Left ventricle myocardium inferior (tissue), 1 donor: ENCODE measurements around the gene RERE. TPM values are rescaled to one million over a fixed set of nuclear protein-coding genes. Genes with fewer than 3 reads are reported as not detected.

Experiments used
- DNase-seq: peaks from one replicate; pipeline ENCODE4 v3.0.0-alpha.2; 2020
- H3K27ac ChIP-seq: fragments of 200-600 bp; replicated peaks from 2 replicates; pipeline ENCODE4 v1.8.0; 2021
- H3K27me3 ChIP-seq: fragments of 200-600 bp; 2 replicates; pipeline ENCODE4 v1.8.0; 2021; ENCODE audit warnings: low read depth
- H3K36me3 ChIP-seq: fragments of 200-600 bp; 2 replicates; pipeline ENCODE4 v1.8.0; 2021
- H3K4me1 ChIP-seq: fragments of 200-600 bp; 2 replicates; pipeline ENCODE4 v1.8.0; 2021
- H3K4me3 ChIP-seq: fragments of 200-600 bp; 2 replicates; pipeline ENCODE4 v1.8.0; 2021; ENCODE audit warnings: mild to moderate bottlenecking, moderate library complexity
- H3K9me3 ChIP-seq: fragments of 200-600 bp; replicated peaks from 2 replicates; pipeline ENCODE4 v1.8.0; 2021
- intact Hi-C: fragments of 100-400 bp; cut with micrococcal nuclease; formaldehyde crosslinking; loops from one replicate; pipeline ENCODE4 v1.11.0; 2022
- total RNA-seq: library from RNA; stranded (reverse); fragmentation: NEBNext Ultra II Directional; extraction: Animal tissue kit (Norgen Biotek cat#: 25700); gene quantifications from one replicate; pipeline ENCODE4 v1.2.1, GENCODE V29; 2021
- TF ChIP-seq, protein P1 (sequence below): fragments of 200-600 bp; IDR thresholded peaks from 2 replicates; pipeline ENCODE4 v1.8.0; 2021; ENCODE audit warnings: antibody characterized with exemption, mild to moderate bottlenecking, borderline replicate concordance
- donor health status: DM: no; HTN: yes; CAD: no; lungs with severe emphysema.

Gene RERE
- total RNA-seq, 1 donor from 2014 or later, result 141 TPM

DNA sequence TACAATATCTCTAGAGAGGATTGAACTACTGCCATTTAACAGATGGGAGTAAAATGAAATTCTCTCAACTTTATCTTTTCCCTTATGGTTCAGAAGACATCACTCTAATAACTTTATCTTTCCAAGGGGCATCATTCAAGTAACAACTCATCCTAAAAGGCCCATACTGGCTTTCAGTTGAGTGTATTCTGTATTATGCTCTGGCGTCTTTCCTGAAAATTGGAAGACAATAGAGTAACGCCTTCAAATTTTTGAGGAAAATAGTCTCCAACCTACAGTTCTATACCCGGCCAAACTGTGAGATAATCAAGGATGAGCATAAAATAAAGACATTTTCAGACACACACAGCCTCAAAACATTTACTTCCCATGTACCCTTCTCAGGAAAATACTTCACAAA is 103.3 kb downstream of the RERE start:
- intact Hi-C loops, result no loop called here
- Histone ChIP-seq H3K36me3 (no peaks in the 10 kb centered on the region), H3K27ac (no peak overlapping the region), H3K4me3 (no peak overlapping the region), H3K9me3 (no peaks in the 10 kb centered on the region), H3K27me3 (no peaks in the 10 kb centered on the region), H3K4me1 (peaks cover 30% of the 10 kb centered on the region)
- TF ChIP-seq, protein P1, sequence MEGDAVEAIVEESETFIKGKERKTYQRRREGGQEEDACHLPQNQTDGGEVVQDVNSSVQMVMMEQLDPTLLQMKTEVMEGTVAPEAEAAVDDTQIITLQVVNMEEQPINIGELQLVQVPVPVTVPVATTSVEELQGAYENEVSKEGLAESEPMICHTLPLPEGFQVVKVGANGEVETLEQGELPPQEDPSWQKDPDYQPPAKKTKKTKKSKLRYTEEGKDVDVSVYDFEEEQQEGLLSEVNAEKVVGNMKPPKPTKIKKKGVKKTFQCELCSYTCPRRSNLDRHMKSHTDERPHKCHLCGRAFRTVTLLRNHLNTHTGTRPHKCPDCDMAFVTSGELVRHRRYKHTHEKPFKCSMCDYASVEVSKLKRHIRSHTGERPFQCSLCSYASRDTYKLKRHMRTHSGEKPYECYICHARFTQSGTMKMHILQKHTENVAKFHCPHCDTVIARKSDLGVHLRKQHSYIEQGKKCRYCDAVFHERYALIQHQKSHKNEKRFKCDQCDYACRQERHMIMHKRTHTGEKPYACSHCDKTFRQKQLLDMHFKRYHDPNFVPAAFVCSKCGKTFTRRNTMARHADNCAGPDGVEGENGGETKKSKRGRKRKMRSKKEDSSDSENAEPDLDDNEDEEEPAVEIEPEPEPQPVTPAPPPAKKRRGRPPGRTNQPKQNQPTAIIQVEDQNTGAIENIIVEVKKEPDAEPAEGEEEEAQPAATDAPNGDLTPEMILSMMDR, result no peak
- no peak for DNase-seq

DNA sequence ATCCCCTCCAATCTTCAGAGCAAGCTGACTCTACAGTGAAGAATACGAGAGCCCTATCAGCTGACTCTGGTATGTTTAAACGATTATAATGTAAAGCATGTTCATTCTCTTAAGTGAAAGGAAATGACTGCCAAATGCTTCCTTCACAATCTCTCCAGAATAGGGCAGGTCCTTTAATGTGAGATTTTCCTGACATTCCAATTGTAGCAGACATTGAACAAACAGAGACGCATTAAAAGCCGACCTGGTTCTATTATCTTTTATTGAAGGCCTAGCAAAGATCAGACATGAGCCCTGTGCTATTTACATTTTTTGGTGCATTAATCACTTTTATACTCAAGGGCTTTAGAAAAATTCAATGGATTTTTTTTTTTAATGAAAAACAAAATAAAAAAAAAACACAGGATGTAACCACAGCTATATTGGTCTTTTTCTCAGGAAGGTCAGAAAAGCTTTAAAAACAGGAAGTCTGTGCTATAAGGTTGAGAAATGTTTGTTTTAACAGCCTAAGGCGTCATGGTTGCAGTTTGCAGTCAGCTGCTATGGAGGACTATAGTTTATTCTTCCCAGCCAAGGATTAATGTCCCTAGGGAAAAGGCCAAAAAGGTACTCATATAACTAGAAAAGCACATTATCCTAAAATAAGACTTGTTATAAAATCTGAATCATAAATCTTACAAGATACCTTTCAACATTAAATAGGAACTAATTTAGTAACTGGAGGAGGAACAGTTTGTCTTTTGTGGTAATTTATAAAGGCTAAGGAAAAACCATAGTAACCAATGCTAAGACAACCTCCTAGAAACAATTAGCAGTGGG is 104.8 kb downstream of the RERE start:
- H3K27me3 ChIP-seq, result no peaks in the 10 kb centered on the region
- H3K27ac ChIP-seq, result peak overlapping the region; percentile 69
- DNase-seq, result no peak
- peak overlapping the region; percentile 36 for H3K4me3 ChIP-seq
- H3K9me3 ChIP-seq, result no peaks in the 10 kb centered on the region
- no peaks in the 10 kb centered on the region for H3K36me3 ChIP-seq
- TF ChIP-seq, protein P1, result no peak
- intact Hi-C loops, result no loop called here
- H3K4me1 ChIP-seq, result peaks cover 27% of the 10 kb centered on the region

DNA sequence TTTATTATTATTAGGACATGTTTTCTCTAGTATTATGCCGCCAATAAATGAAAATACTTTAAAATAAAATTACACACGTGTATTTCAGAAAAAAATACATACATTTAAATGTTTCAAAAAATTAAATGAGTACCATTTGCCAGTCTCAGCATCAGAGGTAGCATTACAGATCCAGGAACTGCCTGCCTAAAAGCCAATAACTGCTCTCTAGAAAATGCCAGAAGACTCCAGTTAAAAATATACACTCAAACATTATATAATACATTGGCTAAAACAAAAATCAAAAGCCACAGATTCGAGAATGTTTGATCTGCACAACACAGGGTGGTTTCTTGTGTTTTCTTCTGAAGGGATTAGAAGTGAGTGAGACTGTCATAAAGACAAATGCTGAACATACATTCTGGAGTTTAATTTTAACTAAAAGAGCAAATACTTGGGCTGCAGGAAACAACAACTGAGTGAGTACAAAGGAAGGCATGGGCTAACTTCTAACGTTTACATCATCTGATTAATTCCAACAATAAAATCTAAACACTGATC is 105.5 kb downstream of the RERE start:
- peak overlapping the region; percentile 36 for H3K4me3 ChIP-seq
- intact Hi-C loops, result no loop called here

DNA sequence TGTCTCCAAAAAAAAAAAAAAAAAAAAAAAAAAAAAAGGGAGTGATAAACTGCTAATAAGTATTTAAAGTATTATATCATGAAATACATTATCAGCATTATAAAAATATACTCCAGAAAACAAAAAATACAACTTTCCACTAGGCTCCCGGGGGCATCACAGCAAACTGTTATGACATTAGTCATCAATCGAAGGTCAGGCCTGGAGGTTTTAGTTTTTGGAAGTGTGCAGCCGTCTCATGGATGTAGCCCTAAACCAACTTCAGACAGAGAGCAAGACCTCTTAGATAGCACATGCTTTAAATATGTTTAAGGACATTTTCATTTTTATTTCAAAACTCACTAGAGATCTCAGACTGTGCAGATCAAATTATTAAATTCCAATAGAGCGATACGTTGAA is 106.3 kb downstream of the RERE start:
- H3K27ac ChIP-seq, result no peak overlapping the region
- H3K27me3 ChIP-seq, result no peaks in the 10 kb centered on the region
- intact Hi-C loops, result no loop called here

More for the DNA sequence above, 105.5 kb downstream of the RERE start:
- Histone ChIP-seq H3K9me3 (no peaks in the 10 kb centered on the region), H3K27me3 (no peaks in the 10 kb centered on the region), H3K4me1 (peaks cover 34% of the 10 kb centered on the region), H3K27ac (peak overlapping the region; percentile 69), H3K36me3 (no peaks in the 10 kb centered on the region)
- no peak for DNase-seq
- TF ChIP-seq, protein P1, result no peak

DNA sequence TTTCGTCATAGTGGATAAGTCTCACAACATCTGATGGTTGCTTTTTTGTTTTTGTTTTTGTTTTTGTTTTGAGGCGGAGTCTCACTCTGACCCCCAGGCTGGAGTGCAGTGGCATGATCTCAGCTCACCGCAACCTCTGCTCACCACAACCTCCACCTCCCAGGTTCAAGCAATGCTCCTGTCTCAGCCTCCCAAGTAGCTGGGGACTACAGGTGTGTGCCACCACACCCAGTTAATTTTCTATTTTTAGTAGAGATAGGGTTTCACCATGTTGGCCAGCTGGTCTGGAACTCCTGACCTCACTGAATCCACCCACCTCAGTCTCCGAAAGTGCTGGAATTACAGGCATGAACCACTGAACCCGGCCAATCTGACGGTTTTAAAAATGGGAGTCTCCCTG is 109.2 kb downstream of the RERE start:
- H3K27me3 ChIP-seq, result no peaks in the 10 kb centered on the region
- no peaks in the 10 kb centered on the region for H3K9me3 ChIP-seq
- H3K4me3 ChIP-seq, result no peak overlapping the region
- no peaks in the 10 kb centered on the region for H3K36me3 ChIP-seq
- H3K27ac ChIP-seq, result no peak overlapping the region
- no peak for DNase-seq
- intact Hi-C loops, result no loop called here
- peaks cover 57% of the 10 kb centered on the region for H3K4me1 ChIP-seq
- TF ChIP-seq, protein P1, result no peak

More for the DNA sequence above, 106.3 kb downstream of the RERE start:
- TF ChIP-seq, protein P1, result no peak
- no peak for DNase-seq
- Histone ChIP-seq H3K9me3 (no peaks in the 10 kb centered on the region), H3K4me1 (peaks cover 40% of the 10 kb centered on the region), H3K36me3 (no peaks in the 10 kb centered on the region), H3K4me3 (no peak overlapping the region)
